B cell (primary cell): ENCODE measurements around the gene TLX1. TPM values are rescaled to one million over a fixed set of nuclear protein-coding genes. Genes with fewer than 3 reads are reported as not detected.

Experiments
- ATAC-seq: fragments of 200-7000 bp; cut with Tn5 transposase; one replicate; pipeline ENCODE4 v1.10.0; 2021; ENCODE audit warnings: low read depth, mild to moderate bottlenecking, moderate number of reproducible peaks, moderate library complexity
- CTCF ChIA-PET: fragments of 350-600 bp; sonication (Branson Sonifier 250); formaldehyde crosslinking; loops from one replicate; lab custom pipeline; 2021; ENCODE audit warnings: antibody characterized with exemption, inconsistent platforms; lab: Charles Lee
- POLR2A ChIA-PET: fragments of 350-600 bp; sonication (Branson Sonifier 250); formaldehyde crosslinking; loops from one replicate; lab custom pipeline; 2021; ENCODE audit warnings: antibody characterized with exemption; lab: Charles Lee
- DNase-seq: peaks from one replicate; pipeline ENCODE4 v3.0.0; 2013
- H2AFZ ChIP-seq: 2 replicates; pipeline ENCODE4 v1.6.1; 2012; ENCODE audit warnings: mild to moderate bottlenecking, low read depth, low read length; ENCODE audit not compliant: insufficient read depth, poor library complexity, severe bottlenecking
- H3K27ac ChIP-seq, 2 donors: 1 replicate in 1 of 2; 2 replicates in 1 of 2; pipeline ENCODE4 v1.5.1; 2012 to 2013; ENCODE audit warnings: low read length in 2 of 2, mild to moderate bottlenecking in 2 of 2, moderate library complexity in 1 of 2
- H3K27me3 ChIP-seq, 4 experiments: fragments of 200-600 bp in 1 of 4; sonication (generic) in 1 of 4; replicated peaks in 1 of 4; 1 replicate in 2 of 4; 2 replicates in 2 of 4; pipeline versions ENCODE4 v1.6.1 to v1.7.0; 2013 to 2016; ENCODE audit warnings: low read length in 3 of 4, mild to moderate bottlenecking in 2 of 4, mixed read lengths in 1 of 4, moderate library complexity in 1 of 4; ENCODE audit not compliant: insufficient read depth in 4 of 4, control insufficient read depth in 3 of 4; ENCODE audit errors: control extremely low read depth in 1 of 4
- H3K36me3 ChIP-seq, 2 experiments: replicated peaks in 1 of 2; 1 replicate in 1 of 2; 2 replicates in 1 of 2; pipeline versions ENCODE4 v1.6.1 to v1.7.1; 2013; ENCODE audit warnings: low read length in 1 of 2; ENCODE audit not compliant: insufficient read depth in 2 of 2, control insufficient read depth in 1 of 2; ENCODE audit errors: control extremely low read depth in 1 of 2, extremely low read depth in 1 of 2
- H3K4me1 ChIP-seq, 2 donors: fragments of 200-600 bp in 1 of 2; sonication (generic) in 1 of 2; 1 replicate in 1 of 2; 2 replicates in 1 of 2; pipeline versions ENCODE4 v1.5.1 to v1.6.1; 2013 to 2017; ENCODE audit warnings: low read length in 2 of 2; ENCODE audit not compliant: control insufficient read depth in 2 of 2, insufficient read depth in 2 of 2
- H3K4me2 ChIP-seq: replicated peaks from 2 replicates; pipeline ENCODE3; 2012; ENCODE audit warnings: mild to moderate bottlenecking, low read depth, low read length; ENCODE audit not compliant: poor library complexity, severe bottlenecking
- H3K4me3 ChIP-seq, 5 experiments: fragments of 200-600 bp in 1 of 5; sonication (generic) in 1 of 5; 1 replicate in 3 of 5; 2 replicates in 2 of 5; pipeline versions ENCODE4 v1.5.1 to v1.7.0; 2011 to 2016; ENCODE audit warnings: low read length in 4 of 5, mild to moderate bottlenecking in 4 of 5, low read depth in 2 of 5, control low read depth in 1 of 5, moderate library complexity in 1 of 5; ENCODE audit not compliant: insufficient read depth in 1 of 5; ENCODE audit errors: control extremely low read depth in 1 of 5, extremely low read depth in 1 of 5
- H3K79me2 ChIP-seq: fragments of 200-600 bp; sonication (generic); one replicate; pipeline ENCODE4 v1.6.0; 2016; ENCODE audit warnings: low read length; ENCODE audit not compliant: control insufficient read depth, insufficient read depth
- H3K9ac ChIP-seq: fragments of 200-600 bp; sonication (generic); 2 replicates; pipeline ENCODE4 v1.6.1; 2017; ENCODE audit warnings: mild to moderate bottlenecking, low read length, moderate library complexity
- H3K9me3 ChIP-seq, 3 donors: one replicate each; pipeline versions ENCODE4 v1.6.1 to v1.7.1; 2013; ENCODE audit warnings: low read length in 2 of 3; ENCODE audit not compliant: control insufficient read depth in 2 of 3, insufficient read depth in 1 of 3; ENCODE audit errors: control extremely low read depth in 1 of 3
- H4K20me1 ChIP-seq: 2 replicates; pipeline ENCODE4 v1.6.0; 2012; ENCODE audit warnings: mild to moderate bottlenecking, low read length; ENCODE audit not compliant: insufficient read depth, control insufficient read depth, poor library complexity, severe bottlenecking
- H3K27ac Mint-ChIP-seq: one replicate; pipeline ENCODE4 v1.8.0; 2021; ENCODE audit warnings: mixed read lengths
- H3K27me3 Mint-ChIP-seq: one replicate; pipeline ENCODE4 v1.8.0; 2021; ENCODE audit warnings: mixed read lengths
- H3K4me1 Mint-ChIP-seq: one replicate; pipeline ENCODE4 v1.8.0; 2021; ENCODE audit warnings: mixed read lengths
- H3K4me3 Mint-ChIP-seq: one replicate; pipeline ENCODE4 v1.8.0; 2021; ENCODE audit warnings: mixed read lengths
- H3K9me3 Mint-ChIP-seq: one replicate; pipeline ENCODE4 v1.8.0; 2022; ENCODE audit warnings: mixed read lengths; ENCODE audit not compliant: insufficient read depth
- EZH2 ChIP-seq: IDR thresholded peaks from 2 replicates; pipeline ENCODE4 v1.6.1; 2012; ENCODE audit warnings: borderline replicate concordance, low read depth, mild to moderate bottlenecking, moderate library complexity, low read length; ENCODE audit not compliant: insufficient read depth, poor library complexity, severe bottlenecking
- WGBS: methylation state at CpG from one replicate; pipeline ENCODE4 v1.1.5; 2013; ENCODE audit warnings: missing lambda C conversion rate; ENCODE audit not compliant: insufficient coverage; 5-methylcytosine and 5-hydroxymethylcytosine counted together
- intact Hi-C: fragments of 100-400 bp; cut with micrococcal nuclease; formaldehyde crosslinking; loops from one replicate; pipeline ENCODE4 v1.10.0; 2022
- polyA plus RNA-seq: library from polyadenylated mRNA; depleted of rRNA; stranded (reverse); fragments of >200 nt; gene quantifications from 2 replicates; pipeline ENCODE4 v1.2.3, GENCODE V29; 2012
- total RNA-seq, 2 donors: library from RNA; stranded (reverse); fragments of 120-200 nt in 1 of 2; gene quantifications; 1 replicate in 1 of 2; 2 replicates in 1 of 2; pipeline versions ENCODE4 v1.2.3 to v1.2.4, GENCODE V29; 2013 to 2022
- TF ChIP-seq, protein P1 (sequence below): fragments of 200-600 bp; IDR thresholded peaks from one replicate; pipeline ENCODE4 v1.8.0; 2022; ENCODE audit warnings: antibody characterized with exemption, mild to moderate bottlenecking

The TLX1 gene
- total and polyA plus RNA-seq, 2 donors (not counting 1 experiment from before 2014, with no cell fraction given): not detected

DNA sequence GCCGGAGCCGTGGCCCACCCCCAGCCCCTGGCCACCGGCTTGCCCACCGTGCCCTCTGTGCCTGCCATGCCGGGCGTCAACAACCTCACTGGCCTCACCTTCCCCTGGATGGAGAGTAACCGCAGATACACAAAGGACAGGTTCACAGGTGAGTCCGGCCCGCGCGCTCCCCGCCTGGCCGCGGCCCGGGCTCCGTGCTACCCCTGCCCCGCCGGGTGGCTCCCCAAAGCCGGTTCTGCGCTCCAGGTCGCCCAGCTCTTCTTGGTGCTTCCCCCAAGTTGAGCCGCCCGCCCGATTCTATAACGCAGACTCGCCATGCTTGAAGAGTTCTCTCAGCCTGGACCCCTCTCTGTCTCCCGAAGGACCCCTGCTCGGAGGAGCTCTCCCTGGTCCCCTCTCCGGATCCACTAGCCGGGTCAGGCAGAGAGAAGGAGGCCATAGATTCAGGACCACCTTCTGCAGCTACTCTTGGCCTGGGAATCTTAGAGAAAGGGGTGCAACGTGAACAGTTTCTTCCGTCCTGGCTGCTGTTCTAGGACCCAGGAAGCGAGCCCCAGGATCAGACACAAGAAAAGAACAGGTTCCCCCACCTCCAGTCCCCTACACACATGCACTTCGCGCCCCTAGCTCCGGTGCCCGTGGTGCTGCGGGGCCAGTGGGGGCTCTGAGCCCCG is 999 bp downstream of the TLX1 start:
- Histone ChIP-seq H3K36me3 (no peaks in the 10 kb centered on the region), H3K27ac (no peak overlapping the region), H3K9ac (no peak overlapping the region), H3K4me2 (peak overlapping the region; percentile 76), H3K79me2 (no peaks in the 10 kb centered on the region), H4K20me1 (no peaks in the 10 kb centered on the region), H2AFZ (no peak overlapping the region), H3K27me3 (peaks cover 0 to 93% (median 71%) of the 10 kb centered on the region in 4 experiments), H3K4me3 (peak overlapping the region in 1 of 5 experiments; percentile 27), H3K4me1 (peaks cover 48 to 69% of the 10 kb centered on the region in 2 donors), H3K9me3 (peaks cover 1 to 50% (median 3%) of the 10 kb centered on the region in 3 donors)
- peak; percentile 49 for DNase-seq
- peak; percentile 71 for TF ChIP-seq EZH2
- TF ChIP-seq, protein P1, sequence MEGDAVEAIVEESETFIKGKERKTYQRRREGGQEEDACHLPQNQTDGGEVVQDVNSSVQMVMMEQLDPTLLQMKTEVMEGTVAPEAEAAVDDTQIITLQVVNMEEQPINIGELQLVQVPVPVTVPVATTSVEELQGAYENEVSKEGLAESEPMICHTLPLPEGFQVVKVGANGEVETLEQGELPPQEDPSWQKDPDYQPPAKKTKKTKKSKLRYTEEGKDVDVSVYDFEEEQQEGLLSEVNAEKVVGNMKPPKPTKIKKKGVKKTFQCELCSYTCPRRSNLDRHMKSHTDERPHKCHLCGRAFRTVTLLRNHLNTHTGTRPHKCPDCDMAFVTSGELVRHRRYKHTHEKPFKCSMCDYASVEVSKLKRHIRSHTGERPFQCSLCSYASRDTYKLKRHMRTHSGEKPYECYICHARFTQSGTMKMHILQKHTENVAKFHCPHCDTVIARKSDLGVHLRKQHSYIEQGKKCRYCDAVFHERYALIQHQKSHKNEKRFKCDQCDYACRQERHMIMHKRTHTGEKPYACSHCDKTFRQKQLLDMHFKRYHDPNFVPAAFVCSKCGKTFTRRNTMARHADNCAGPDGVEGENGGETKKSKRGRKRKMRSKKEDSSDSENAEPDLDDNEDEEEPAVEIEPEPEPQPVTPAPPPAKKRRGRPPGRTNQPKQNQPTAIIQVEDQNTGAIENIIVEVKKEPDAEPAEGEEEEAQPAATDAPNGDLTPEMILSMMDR: no peak
- ChIA-PET POLR2A (interaction anchor here (0.7 kb wide), 1 partner anchor 81 kb away, joined by 3 read pairs; no protein-coding TSS in a partner anchor), CTCF (interaction anchor here (1.7 to 3.3 kb wide), 2 partner anchors 9 to 10 kb away, joined by 10 to 18 read pairs; no protein-coding TSS in a partner anchor)
- Mint-ChIP-seq H3K4me3 (peak overlapping the region; percentile 46), H3K27ac (no peak overlapping the region), H3K4me1 (peaks cover 35% of the 10 kb centered on the region), H3K27me3 (peaks cover 65% of the 10 kb centered on the region), H3K9me3 (no peaks in the 10 kb centered on the region)
- WGBS: 5% methylated on average over 38 of the region's 39 CpGs
- no peak for ATAC-seq
- intact Hi-C loops: loop anchor here (5.0 to 10.0 kb wide), 2 partner anchors 90 to 387 kb away; partner anchors contain the start of gene PAX2
